ENCODE results near the gene SART3. TPM values are rescaled to one million over a fixed set of nuclear protein-coding genes. Genes with fewer than 3 reads are reported as not detected.

SART3 gene
- total RNA-seq, 1 donor: 51.7 TPM

DNA sequence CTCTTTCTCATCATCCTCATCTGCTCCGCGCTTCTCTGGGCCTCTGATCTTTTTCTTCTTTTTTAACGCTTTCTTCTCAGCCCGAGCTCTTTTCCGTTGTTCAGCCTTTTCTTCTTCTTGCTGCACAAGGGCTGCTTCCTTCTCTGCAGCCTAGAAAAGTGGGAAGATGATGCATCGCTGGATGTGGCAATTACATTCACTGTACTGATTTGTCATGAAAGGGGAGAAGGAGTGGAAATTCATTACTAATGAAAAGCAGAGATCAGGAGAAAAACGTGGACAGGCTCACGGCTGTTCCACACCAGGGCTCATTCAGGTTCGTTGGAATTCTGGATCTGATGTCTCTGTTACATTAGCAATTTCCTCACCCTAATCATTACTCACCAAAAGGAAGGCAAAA, 30.8 kb downstream of the SART3 start:
- DNase-seq (ENCODE audit: low read depth in 2 of 3, low spot score in 2 of 3): no peak

DNA sequence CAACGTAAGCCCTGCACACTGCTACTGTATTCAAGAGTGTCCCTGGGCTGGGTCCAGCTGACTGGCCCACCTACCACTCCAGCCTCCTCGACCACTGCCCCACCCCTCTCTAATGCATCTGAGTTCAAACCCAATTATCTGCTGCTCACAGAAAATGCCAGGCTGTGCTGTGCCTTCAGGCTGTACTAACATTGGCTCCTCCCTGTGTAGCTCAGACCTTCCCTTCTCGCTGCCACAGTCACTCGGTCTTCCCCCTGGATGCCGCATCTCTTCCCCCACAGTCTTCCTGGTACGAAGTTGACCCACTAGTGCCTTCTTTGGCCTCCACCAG, 33.8 kb downstream of the SART3 start:
- no peak for DNase-seq (ENCODE audit: low read depth in 2 of 3, low spot score in 2 of 3)

DNA sequence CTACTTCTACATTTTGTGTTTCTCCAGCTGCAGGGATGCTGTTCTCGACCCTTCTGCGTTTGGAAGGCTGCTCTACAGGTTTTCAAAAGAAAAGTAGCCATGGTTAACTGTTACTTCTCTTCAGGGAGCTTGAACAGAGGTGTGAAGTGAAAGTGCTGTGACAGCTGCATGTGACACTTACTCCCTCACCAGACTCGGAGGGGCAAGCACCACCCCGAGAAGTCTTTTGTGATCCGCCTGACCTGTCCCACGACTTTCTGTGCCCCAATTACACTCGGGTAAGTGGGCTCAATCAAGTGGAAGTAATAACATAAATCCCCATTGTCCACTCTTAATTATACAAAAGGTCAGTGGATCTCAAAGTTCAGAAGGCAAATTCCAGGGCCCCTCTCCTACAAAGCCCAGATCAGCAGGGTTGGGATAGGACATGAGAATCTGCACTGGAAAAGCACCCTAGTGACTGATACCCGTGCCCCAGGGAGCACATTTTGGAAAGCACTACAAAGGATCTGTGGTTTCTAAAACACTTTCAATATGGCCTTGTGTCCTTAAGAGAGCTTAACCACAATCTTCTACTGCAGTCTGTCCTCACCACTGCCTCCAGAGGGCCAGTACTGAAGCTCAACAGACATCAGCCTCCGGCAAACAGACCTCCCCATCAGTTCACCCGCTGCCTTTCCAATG, 34.3 kb downstream of the SART3 start:
- no peak for DNase-seq (ENCODE audit: low read depth in 2 of 3, low spot score in 2 of 3)

DNA sequence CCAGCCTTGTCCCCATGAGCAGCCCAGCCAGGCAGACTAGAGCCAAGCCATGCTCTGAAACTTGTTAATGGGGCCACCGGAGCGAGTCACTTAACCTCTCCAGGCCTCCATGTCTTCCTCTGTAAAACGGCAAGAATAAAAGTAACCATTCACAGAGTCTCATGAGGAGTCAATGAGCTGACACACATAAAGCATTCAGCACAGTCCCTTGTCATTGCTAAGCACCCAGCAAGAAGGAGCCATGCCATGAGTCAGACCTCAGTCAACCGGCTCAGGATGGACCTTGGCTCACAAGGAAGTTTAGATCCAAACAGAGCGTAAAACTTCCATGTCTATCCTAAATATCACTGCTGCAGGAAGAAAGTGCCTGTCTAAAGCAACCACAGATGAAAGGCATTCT, 35.3 kb downstream of the SART3 start:
- no peak for DNase-seq (ENCODE audit: low read depth in 2 of 3, low spot score in 2 of 3)

DNA sequence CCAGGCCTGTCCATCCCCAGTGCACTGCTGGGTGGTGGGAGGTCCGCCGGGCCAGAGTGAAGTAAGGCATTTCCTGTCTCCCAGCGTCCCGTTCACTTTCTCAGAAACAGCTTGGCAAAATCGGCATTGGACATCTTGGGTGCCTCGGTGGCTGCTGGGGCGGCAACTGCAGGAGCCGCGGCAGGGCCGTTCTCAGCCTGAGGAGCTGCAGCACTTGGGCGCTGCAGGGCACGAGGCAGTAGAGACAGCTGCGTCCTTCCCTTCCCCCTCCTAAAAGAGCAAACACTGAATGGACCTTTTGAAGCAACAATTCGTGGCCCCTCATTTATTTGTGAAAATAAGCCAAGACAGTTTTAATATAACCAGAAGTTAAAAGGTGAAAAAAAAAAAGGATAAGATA, 37.6 kb downstream of the SART3 start:
- no peak for DNase-seq (ENCODE audit: low read depth in 2 of 3, low spot score in 2 of 3)

DNA sequence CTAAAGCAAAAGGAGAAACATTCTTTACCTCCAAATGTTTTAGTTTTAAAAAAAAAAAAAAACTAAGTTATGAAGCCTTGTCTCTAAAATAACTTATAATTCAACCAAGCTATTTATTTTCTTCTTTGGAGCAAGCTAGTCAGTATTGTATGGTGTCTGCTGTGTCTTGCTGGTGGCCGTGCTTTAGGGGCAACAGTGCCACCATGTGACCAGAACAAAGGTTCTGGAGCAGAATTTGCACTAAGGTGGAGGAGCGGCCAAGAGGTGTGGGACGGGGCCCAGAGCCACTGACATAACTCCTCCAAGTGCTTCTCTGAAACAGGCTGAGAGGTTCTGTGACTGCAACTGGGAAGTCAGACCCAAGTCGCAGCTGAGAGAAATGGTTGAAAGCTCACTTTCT, 41.4 kb downstream of the SART3 start:
- DNase-seq (ENCODE audit: low read depth in 2 of 3, low spot score in 2 of 3): peak in 1 of 3 donors; percentile 19

DNA sequence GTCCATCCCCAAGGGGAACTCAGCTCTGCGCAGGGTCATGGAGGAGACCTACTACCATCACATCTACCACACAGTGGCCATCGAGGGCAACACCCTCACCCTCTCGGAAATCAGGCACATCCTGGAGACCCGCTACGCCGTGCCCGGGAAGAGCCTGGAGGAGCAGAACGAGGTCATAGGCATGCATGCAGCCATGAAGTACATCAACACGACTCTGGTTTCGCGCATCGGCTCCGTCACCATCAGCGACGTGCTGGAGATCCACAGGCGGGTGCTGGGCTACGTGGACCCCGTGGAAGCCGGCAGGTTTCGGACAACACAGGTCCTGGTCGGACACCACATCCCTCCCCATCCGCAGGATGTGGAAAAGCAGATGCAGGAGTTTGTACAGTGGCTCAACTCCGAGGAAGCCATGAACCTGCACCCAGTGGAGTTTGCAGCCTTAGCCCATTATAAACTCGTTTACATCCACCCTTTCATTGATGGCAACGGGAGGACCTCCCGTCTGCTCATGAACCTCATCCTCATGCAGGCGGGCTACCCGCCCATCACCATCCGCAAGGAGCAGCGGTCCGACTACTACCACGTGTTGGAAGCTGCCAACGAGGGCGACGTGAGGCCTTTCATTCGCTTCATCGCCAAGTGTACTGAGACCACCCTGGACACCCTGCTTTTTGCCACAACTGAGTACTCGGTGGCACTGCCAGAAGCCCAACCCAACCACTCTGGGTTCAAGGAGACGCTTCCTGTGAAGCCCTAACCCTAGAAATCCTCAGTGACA, 42.1 kb downstream of the SART3 start:
- no peak for DNase-seq (ENCODE audit: low read depth in 2 of 3, low spot score in 2 of 3)

DNA sequence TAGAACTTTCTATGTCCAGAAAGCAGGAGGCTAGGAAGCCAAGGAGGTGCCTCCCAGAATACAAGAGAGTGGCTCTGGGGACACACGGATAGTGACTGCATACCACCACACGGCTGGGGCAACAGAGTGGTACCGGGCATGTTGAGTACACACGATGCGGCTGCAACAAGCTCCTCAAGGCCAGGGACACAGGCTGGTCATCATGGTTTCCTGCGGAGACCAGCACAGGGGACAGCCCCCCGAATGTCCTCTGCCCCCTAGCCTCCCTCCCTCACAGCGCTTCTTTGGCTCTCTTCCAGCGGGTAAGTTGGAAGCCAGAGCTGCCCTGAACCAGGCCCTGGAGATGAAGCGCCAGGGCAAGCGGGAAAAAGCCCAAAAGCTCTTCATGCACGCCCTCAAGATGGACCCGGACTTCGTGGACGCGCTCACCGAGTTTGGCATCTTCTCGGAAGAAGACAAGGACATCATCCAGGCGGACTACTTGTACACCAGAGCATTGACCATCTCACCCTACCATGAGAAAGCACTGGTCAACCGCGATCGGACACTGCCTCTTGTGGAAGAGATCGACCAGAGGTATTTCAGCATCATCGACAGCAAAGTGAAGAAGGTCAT, 42.8 kb downstream of the SART3 start:
- no peak for DNase-seq (ENCODE audit: low read depth in 2 of 3, low spot score in 2 of 3)

DNA sequence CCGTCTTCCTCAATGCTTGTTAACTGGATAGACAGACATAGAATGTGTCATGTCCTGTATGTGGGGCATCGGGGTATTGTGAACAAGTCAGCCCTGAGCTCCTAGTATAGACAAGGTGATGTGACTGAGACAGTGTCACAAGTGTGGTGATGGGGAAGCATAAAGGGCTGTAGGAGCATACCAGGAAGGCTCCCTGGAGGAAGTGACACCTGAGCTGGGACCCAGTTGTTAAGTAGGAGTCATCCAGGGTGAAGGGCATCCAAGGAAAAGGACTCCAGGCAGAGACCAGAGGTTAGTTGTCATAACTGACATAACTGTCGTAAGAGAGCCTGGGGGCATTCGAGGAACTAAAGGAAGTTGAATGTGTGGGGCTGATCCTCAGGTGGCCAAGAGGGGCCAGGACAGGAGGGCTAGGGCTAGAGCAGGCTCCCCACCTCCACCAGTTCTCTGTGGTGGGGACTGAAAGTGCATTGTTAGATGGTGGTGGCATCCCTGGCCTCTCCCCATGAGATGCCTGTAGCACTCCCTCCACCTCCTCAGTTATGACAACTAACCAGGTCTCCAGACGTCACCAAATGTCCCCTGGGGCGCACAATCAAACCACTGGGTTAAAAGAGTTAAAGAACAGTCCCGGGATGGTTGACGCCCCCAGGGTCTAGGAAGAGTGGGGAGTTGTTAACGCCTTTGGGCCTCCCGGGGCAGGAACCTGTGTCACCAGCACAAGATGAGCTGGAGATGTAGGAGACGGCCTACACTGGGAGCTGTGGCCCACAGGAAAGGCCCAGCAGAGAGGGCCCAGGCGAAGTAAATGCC, 43.5 kb downstream of the SART3 start:
- no peak for DNase-seq (ENCODE audit: low read depth in 2 of 3, low spot score in 2 of 3)

DNA sequence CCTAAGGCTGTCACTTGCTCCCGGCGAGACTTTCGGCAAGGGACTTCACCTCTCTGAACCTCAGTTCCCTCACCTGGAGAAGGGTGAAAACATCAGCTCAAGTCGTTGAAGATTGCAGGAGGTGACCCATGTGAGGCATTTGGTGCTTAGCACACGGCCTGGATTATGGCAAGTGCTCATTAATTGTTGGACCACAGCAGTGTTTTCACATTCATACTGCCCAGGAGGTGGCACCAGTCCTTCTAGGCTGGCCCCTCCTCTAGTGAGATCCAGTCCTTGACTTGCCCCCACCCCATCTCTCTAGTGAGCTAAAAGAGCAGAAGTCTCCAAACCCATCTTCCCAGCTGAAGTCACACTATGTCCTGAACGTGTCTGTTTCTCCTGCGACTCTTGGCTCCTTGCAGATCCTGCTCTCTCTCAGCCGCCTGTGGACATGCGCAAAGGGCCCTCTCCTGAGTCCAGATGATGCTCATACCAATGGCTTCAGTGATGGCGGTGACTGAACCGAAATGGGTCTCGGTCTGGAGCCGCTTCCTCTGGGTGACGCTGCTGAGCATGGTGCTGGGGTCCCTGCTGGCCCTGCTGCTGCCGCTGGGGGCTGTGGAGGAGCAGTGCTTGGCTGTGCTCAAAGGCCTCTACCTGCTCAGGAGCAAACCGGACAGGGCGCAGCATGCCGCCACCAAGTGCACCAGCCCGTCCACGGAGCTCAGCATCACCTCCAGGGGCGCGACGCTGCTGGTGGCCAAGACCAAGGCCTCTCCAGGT, 44.3 kb downstream of the SART3 start:
- peak in 1 of 3 donors; percentile 30 for DNase-seq (ENCODE audit: low read depth in 2 of 3, low spot score in 2 of 3)

DNA sequence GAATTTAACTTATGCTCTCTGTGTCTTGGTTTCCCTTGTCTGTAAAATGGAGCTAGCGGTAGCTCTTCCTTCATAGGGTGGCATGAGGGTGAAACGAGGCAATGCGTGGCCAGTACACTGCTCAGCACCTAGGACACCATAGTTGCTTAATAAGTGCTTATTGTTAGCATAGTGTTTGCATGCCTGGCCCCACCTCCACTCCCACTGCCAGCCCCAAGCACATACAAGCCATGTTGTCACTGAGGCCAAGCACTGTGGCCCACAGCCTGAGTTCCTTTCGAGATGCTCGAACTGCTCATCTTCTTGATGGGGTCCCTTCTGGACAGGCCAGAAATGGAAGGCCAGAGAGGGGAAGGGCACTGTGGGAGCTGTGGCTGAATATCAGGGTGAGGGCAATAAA, 45.1 kb downstream of the SART3 start:
- no peak for DNase-seq (ENCODE audit: low read depth in 2 of 3, low spot score in 2 of 3)

DNA sequence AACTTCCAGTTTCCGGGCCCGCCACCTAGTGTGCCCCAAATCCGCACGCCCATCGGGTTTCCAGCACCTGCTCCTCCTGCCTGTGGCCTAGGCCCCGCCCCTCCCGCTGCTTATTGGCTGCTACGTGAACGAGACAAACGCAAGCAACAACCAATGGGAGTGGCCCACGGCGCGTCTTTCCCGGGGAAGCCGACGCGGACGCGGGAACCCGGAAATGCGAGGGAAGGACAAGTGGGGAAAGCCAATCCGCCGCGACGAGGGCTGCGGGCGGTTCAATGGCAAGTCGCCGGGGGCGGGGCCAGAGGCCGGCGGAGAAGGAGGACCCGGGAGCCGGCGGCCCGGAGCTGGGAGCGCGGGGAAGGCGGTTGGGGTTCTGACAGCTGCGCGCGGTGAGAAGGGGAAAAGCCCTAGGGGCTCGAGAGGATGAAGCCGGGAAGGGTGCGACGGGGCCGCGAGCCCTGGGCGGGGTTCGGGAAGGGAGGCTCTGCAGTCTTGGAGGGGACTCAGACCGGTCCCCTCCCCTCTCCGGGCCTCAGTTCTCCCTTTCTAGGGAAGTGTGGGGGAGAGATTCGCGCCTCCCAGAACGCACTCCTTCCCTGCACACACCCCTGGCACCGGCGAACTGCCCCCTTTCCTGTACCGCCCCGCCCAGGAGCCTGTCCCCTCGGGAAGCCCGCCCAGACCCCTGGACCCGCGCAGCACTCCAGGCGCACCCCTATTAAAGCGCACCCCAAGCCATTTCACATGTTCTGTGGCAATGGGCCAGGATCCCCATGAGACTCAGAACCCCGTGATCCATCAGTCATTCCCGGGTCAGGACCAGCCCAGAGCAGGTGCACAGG, 45.8 kb downstream of the SART3 start, which contains the start of gene FICD:
TSS of gene FICD (plus strand) at position 305 of the 842 bp plus-strand sequence. CDS start 1,696 bp downstream, outside the sequence.
- DNase-seq (ENCODE audit: low read depth in 2 of 3, low spot score in 2 of 3): peak; percentile 94 to 99 (median 99)

DNA sequence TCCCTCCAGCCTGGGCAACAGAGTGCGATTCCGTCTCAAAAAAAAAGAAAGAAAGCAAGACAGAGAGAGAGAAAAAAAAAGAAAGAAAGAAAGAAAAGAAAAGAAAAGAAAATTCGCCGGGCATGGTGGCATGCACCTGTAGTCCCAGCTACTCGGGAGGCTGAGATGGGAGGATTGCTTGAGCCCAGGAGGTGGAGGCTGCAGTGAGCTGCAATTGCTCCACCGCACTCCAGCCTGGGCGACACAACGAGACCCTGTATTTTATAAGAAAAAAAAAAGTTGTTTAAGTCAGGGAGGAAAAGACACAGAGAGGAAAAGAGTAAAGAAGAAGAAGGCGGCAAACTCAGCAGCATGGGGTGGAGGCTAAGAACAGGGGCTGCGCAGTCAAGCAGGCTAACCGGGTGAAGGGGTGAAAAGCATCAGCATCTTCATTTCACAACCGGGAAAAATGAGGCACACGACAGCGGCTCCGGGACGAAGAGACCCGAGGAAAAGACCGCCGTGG, 46.5 kb downstream of the SART3 start:
- no peak for DNase-seq (ENCODE audit: low read depth in 2 of 3, low spot score in 2 of 3)

DNA sequence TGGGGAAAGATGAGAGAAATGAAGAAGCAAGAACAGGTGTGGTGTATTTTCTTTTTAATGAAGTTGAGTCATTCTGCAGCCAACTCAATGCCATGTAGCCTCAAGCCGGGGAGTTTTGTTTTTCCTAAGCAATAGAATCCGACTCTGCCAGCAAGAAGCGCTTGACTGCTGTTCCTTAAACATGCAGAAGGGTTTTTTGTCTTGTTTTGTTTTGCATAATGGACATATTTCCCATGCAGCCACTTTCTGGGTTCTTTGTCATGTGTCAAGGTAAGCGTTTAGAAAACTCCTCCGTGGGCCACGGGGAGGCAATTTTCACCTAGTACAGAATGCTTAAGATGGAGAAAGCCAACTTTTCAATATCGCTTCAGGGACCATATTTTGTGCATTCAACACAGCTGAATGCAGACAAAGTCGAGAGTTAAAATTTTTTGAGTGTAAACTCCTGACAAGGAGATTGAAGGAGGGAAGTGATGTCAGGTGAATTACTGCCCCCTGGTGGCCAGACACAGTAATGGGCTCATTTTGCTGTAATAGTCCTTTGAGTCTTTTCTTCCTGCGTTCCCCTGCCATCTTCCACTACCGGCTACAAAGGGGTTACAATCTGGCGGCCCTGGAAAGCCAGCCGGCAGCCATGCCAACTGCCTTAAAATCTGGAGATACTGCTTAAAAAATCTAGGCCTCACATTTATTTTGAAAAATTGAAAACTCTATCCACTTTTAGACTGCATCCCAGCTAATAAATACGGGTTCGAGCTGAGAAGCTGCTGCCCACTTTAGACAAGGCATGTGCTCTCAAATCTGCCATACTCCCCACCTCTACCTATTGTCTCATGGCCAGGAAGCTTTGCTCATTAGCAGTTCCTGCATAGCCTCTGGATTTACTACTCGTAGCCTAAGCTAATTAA, 49.1 kb downstream of the SART3 start:
- DNase-seq (ENCODE audit: low read depth in 2 of 3, low spot score in 2 of 3): peak; percentile 63 to 86 (median 72)

DNA sequence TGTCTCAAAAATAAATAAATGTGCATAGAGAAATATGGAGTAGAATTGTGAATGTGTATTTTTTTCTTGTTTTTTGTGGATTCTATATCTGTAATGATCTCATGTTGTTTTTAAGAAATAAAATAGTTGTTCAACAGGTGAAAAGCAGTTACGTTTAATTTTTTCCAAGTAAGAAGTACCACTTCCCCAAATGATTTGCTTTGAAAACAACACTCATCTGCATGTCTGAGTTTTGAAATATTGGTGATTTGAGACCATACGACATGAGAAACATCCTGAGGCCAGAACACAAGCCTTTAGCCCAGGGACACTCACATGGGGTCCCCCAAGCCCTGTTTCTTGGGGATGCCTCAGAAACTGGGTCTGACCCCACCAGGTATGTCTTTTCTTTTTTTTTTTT, 50.1 kb downstream of the SART3 start:
- DNase-seq (ENCODE audit: low read depth in 2 of 3, low spot score in 2 of 3): no peak

DNA sequence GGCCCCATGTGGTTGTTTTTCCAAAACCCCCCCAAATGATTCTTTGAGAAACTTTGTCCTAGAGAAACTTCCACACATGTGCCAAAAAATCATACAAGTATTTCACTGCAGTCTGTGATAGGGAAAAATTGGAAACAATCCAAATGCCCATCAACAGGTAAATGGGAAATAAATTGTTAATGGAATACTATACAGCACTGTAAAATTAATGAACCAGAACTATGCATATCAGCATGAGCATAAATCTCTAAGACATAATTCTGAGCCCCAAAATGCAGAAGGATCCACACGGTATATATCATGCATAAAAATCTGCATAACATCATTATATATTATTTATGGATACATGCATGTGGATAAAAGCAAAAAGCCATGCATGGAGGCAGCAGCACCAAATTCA, 51.2 kb downstream of the SART3 start:
- no peak for DNase-seq (ENCODE audit: low read depth in 2 of 3, low spot score in 2 of 3)

DNA sequence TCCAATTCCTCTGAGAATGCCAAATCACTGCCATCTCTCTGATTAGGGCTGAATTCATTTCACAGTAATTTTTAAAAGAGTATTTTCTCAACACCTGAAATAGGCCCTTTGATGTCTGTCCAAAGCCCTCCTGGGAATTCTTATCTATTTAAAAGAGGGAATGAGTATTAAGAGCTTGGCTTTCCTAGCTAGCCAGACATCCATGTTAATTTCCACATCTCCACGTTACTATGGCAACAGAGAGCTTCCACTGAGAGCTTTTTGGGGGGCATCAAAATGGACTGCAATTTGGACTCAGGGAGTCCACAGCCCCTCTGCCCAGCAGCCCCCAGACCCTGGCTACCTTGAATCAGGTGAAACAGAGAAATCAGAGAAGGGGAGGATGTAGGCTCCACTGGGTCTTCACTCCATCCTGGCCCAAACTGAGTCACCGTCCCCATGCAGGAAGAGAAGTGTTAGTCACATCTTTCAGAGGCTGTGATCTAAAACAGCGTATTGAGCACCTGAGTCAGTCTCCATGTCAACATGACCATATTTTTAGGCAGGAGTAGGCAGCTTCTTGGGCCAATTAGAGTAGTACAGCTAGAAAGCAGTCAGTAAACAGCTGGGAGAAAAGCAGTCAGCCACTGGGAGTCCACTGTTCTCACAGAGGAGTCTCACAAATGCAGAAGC, 52.9 kb downstream of the SART3 start:
- no peak for DNase-seq (ENCODE audit: low read depth in 2 of 3, low spot score in 2 of 3)

DNA sequence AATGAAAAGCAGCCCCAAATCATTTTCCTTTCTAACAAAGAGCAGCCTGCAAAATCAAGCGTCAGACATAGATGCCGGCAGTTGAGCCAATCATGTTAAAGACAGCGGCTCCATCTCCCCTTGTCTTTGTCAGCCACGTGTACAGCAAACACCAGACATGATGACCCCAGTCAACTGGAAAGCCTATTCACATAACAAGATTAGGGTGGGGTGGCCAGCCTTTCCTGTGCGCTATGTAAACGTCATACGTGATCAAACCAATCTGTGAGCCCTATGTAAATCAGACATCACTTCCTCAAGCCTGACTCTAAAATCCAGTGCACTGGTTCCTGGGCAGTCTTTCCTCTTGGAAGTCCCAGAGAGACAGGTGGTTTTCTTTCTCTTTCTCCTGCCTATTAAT, 55.8 kb downstream of the SART3 start:
- no peak for DNase-seq (ENCODE audit: low read depth in 2 of 3, low spot score in 2 of 3)
